H9 (cell line): ENCODE data around the gene HNRNPF. TPM values are rescaled to one million over a fixed set of nuclear protein-coding genes. Genes with fewer than 3 reads are reported as not detected.

Experiments
- DNase-seq: peaks from one replicate; pipeline ENCODE4 v3.0.0-alpha.2; 2017
- H2AFZ ChIP-seq: one replicate; pipeline ENCODE4 v1.6.1; 2013; ENCODE audit warnings: mild to moderate bottlenecking, low read length, control low read depth, moderate library complexity
- H2AK5ac ChIP-seq: 2 replicates; pipeline ENCODE4 v1.6.1; 2013; ENCODE audit warnings: low read length, control low read depth, mixed read lengths; ENCODE audit not compliant: insufficient read length
- H2BK120ac ChIP-seq: one replicate; pipeline ENCODE4 v1.6.1; 2013; ENCODE audit warnings: low read depth, mild to moderate bottlenecking, low read length, control low read depth, inconsistent platforms; ENCODE audit not compliant: poor library complexity, severe bottlenecking
- H2BK12ac ChIP-seq: 2 replicates; pipeline ENCODE4 v1.6.1; 2013; ENCODE audit warnings: low read length, control low read depth, mixed read lengths, low read depth; ENCODE audit not compliant: insufficient read length
- H2BK15ac ChIP-seq: 2 replicates; pipeline ENCODE4 v1.6.1; 2013; ENCODE audit warnings: low read depth, low read length, control low read depth
- H2BK20ac ChIP-seq: one replicate; pipeline ENCODE4 v1.6.1; 2013; ENCODE audit warnings: low read depth, mild to moderate bottlenecking, low read length, control low read depth, inconsistent platforms; ENCODE audit not compliant: poor library complexity, severe bottlenecking
- H2BK5ac ChIP-seq: 2 replicates; pipeline ENCODE4 v1.6.1; 2013; ENCODE audit warnings: low read length, control low read depth, mixed read lengths; ENCODE audit not compliant: insufficient read length
- H3K14ac ChIP-seq: 2 replicates; pipeline ENCODE4 v1.6.1; 2013; ENCODE audit warnings: low read length, control low read depth; ENCODE audit not compliant: insufficient read depth
- H3K18ac ChIP-seq: 2 replicates; pipeline ENCODE4 v1.6.1; 2013; ENCODE audit warnings: low read depth, mild to moderate bottlenecking, mixed read lengths, low read length, control low read depth; ENCODE audit not compliant: insufficient read length
- H3K23ac ChIP-seq: 2 replicates; pipeline ENCODE4 v1.6.1; 2013; ENCODE audit warnings: low read length, control low read depth, mixed read lengths, low read depth; ENCODE audit not compliant: insufficient read length
- H3K23me2 ChIP-seq: 2 replicates; pipeline ENCODE4 v1.6.1; 2013; ENCODE audit warnings: low read depth, mild to moderate bottlenecking, mixed read lengths, low read length, control low read depth; ENCODE audit not compliant: insufficient read length, poor library complexity, severe bottlenecking
- H3K27ac ChIP-seq: 2 replicates; pipeline ENCODE4 v1.5.1; 2013; ENCODE audit warnings: low read length, control low read depth, mixed read lengths, low read depth; ENCODE audit not compliant: insufficient read length
- H3K27me3 ChIP-seq: 2 replicates; pipeline ENCODE4 v1.6.1; 2013; ENCODE audit warnings: low read length, control low read depth, inconsistent platforms; ENCODE audit not compliant: insufficient read depth
- H3K4ac ChIP-seq: 2 replicates; pipeline ENCODE4 v1.6.1; 2013; ENCODE audit warnings: low read depth, mild to moderate bottlenecking, control low read depth, inconsistent platforms, low read length, moderate library complexity
- H3K4me1 ChIP-seq: 2 replicates; pipeline ENCODE4 v1.6.1; 2013; ENCODE audit warnings: low read length, control low read depth, inconsistent platforms; ENCODE audit not compliant: insufficient read depth
- H3K4me2 ChIP-seq: 2 replicates; pipeline ENCODE4 v1.6.1; 2013; ENCODE audit warnings: low read length, control low read depth, mixed read lengths; ENCODE audit not compliant: insufficient read length, insufficient read depth
- H3K56ac ChIP-seq: 2 replicates; pipeline ENCODE4 v1.6.1; 2013; ENCODE audit warnings: low read depth, mild to moderate bottlenecking, mixed read lengths, low read length, control low read depth; ENCODE audit not compliant: insufficient read length
- H3K79me1 ChIP-seq: 2 replicates; pipeline ENCODE4 v1.6.1; 2013; ENCODE audit warnings: low read depth, mild to moderate bottlenecking, moderate library complexity, low read length, control low read depth, inconsistent platforms; ENCODE audit not compliant: insufficient read depth, poor library complexity, severe bottlenecking
- H3K79me2 ChIP-seq: 2 replicates; pipeline ENCODE4 v1.6.1; 2013; ENCODE audit warnings: low read length, control low read depth, inconsistent platforms; ENCODE audit not compliant: insufficient read depth
- H3K9ac ChIP-seq: 2 replicates; pipeline ENCODE4 v1.6.1; 2013; ENCODE audit warnings: low read length, control low read depth, mixed read lengths; ENCODE audit not compliant: insufficient read length; ENCODE audit errors: extremely low read depth
- H3K9me3 ChIP-seq: one replicate; pipeline ENCODE4 v1.6.1; 2013; ENCODE audit warnings: low read depth, low read length, inconsistent platforms; ENCODE audit not compliant: control insufficient read depth
- H3T11ph ChIP-seq: one replicate; pipeline ENCODE4 v1.6.1; 2013; ENCODE audit warnings: mild to moderate bottlenecking, low read length, control low read depth, inconsistent platforms
- H4K20me1 ChIP-seq: one replicate; pipeline ENCODE4 v1.6.1; 2013; ENCODE audit not compliant: control insufficient read depth, insufficient read length, insufficient read depth
- H4K5ac ChIP-seq: 2 replicates; pipeline ENCODE4 v1.6.1; 2013; ENCODE audit warnings: low read depth, mild to moderate bottlenecking, mixed read lengths, low read length, control low read depth; ENCODE audit not compliant: insufficient read length
- H4K8ac ChIP-seq: replicated peaks from 2 replicates; pipeline ENCODE4 v1.6.1; 2013; ENCODE audit warnings: low read length, control low read depth, mixed read lengths, low read depth; ENCODE audit not compliant: insufficient read length
- H4K91ac ChIP-seq: 2 replicates; pipeline ENCODE4 v1.6.1; 2013; ENCODE audit warnings: low read depth, mild to moderate bottlenecking, moderate library complexity, mixed read lengths, low read length, control low read depth; ENCODE audit not compliant: insufficient read length
- H3K27ac Mint-ChIP-seq, 3 experiments: 2 replicates in 2 of 3; 3 replicates in 1 of 3; pipeline ENCODE4 v1.8.0; 2020 to 2021; ENCODE audit warnings: mixed read lengths in 3 of 3, mild to moderate bottlenecking in 1 of 3, moderate library complexity in 1 of 3
- H3K27me3 Mint-ChIP-seq: 2 replicates; pipeline ENCODE4 v1.8.0; 2021; ENCODE audit warnings: low read depth, mild to moderate bottlenecking, moderate library complexity, mixed read lengths
- H3K36me3 Mint-ChIP-seq, 3 experiments: 2 replicates in 2 of 3; 3 replicates in 1 of 3; pipeline ENCODE4 v1.8.0; 2020 to 2021; ENCODE audit warnings: low read depth in 3 of 3, mixed read lengths in 3 of 3; ENCODE audit not compliant: insufficient read depth in 1 of 3
- H3K4me1 Mint-ChIP-seq, 2 experiments: 2 replicates each; pipeline ENCODE4 v1.8.0; 2020; ENCODE audit warnings: mixed read lengths in 2 of 2
- H3K4me3 Mint-ChIP-seq, 2 experiments: 2 replicates in 1 of 2; 3 replicates in 1 of 2; pipeline ENCODE4 v1.8.0; 2020 to 2021; ENCODE audit warnings: mild to moderate bottlenecking in 2 of 2, mixed read lengths in 2 of 2, moderate library complexity in 1 of 2
- H3K9me3 Mint-ChIP-seq, 2 experiments: 2 replicates in 1 of 2; 3 replicates in 1 of 2; pipeline ENCODE4 v1.8.0; 2020; ENCODE audit warnings: mild to moderate bottlenecking in 2 of 2, mixed read lengths in 2 of 2, moderate library complexity in 1 of 2
- WGBS: extraction: QIAGEN DNeasy Blood & Tissue Kit; methylation state at CpG from one replicate; pipeline ENCODE4 v1.1.7; 2013; ENCODE audit warnings: missing lambda C conversion rate, low lambda C conversion rate, mixed read lengths; ENCODE audit not compliant: insufficient read length; ENCODE audit errors: extremely low coverage; 5-methylcytosine and 5-hydroxymethylcytosine counted together
- total RNA-seq: library from RNA; stranded (reverse); gene quantifications from 2 replicates; pipeline ENCODE4 v1.2.1, GENCODE V29; 2021
- TF ChIP-seq, protein P1 (sequence below): fragments of 200-600 bp; sonication (generic); conservative IDR thresholded peaks from 3 replicates; pipeline ENCODE4 v1.8.0; 2021; ENCODE audit warnings: antibody characterized with exemption, mild to moderate bottlenecking

Gene HNRNPF
- total RNA-seq, 1 experiment from 2014 or later = 411 TPM

DNA sequence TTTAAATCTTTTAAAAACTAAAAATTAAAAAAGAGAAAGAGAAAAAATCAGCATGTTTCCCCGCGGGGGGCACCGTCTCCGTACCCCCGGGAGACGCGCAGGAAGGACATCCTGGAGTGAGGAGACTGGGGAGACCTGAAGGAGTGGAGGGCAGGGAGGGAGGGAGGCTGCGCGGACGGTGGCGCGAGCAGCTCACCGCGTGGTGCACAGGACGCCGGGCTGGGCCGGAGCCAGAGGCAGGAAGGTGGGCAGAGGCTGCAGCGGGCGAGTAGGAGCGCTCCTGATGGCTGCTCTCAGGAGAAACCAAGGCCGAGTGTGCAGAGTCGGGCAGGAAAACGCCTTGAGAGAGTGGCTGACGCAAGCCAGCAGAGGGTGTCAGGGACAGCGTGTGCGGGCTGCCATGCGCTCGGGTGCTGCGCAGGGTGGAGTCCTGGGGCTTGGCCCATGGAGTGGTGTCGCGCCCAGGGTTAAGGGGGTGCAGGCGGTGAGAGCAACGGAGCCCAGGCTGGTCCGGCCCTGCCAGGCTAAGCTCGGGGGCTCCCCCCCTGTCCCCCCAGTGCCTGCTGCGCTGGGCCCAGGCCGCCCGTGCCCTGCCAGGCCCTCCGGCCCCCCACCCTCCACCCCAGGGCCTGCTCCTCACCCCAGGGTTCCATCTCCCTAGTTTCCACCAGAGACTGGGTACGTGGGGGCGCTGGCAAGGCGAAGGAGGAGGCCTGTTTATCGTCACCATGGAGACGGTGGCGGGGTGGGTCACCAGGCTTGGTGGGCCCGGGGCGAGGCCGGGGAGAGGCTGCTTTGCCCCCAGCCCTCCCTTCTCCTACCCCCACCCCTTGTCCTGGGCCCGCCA, 66.5 kb downstream of the HNRNPF start:
- Histone ChIP-seq H3K27ac (no peak overlapping the region), H3K4me2 (no peak overlapping the region), H4K5ac (no peak overlapping the region), H3K56ac (no peak overlapping the region), H4K20me1 (no peaks in the 10 kb centered on the region), H2AFZ (no peak overlapping the region), H3K27me3 (no peaks in the 10 kb centered on the region), H3K79me2 (no peaks in the 10 kb centered on the region), H3K18ac (peak overlapping the region; percentile 40), H3K9me3 (no peaks in the 10 kb centered on the region), H3K14ac (peak overlapping the region; percentile 56; the same call in 1 of the 2 replicates), H2BK12ac (peak overlapping the region; percentile 33), H2BK5ac (no peak overlapping the region), H3K23ac (no peak overlapping the region), H3K4me1 (no peaks in the 10 kb centered on the region), H3K4ac (no peak overlapping the region), H3K9ac (no peak overlapping the region), H3K79me1 (no peaks in the 10 kb centered on the region), H2BK120ac (no peak overlapping the region), H2AK5ac (no peak overlapping the region), H2BK15ac (no peak overlapping the region), H3T11ph (no peak overlapping the region), H4K91ac (no peak overlapping the region), H3K23me2 (no peaks in the 10 kb centered on the region), H2BK20ac (no peak overlapping the region), H4K8ac (no peak overlapping the region)
- Mint-ChIP-seq H3K4me3 (no peak overlapping the region), H3K27me3 (peaks cover 15% of the 10 kb centered on the region), H3K4me1 (peaks cover 17 to 27% of the 10 kb centered on the region in 2 experiments), H3K27ac (no peak overlapping the region), H3K9me3 (no peaks in the 10 kb centered on the region), H3K36me3 (no peaks in the 10 kb centered on the region)
- WGBS = no CpG with 5 or more reads among the region's 49 CpGs
- no peak for DNase-seq
- TF ChIP-seq, protein P1, sequence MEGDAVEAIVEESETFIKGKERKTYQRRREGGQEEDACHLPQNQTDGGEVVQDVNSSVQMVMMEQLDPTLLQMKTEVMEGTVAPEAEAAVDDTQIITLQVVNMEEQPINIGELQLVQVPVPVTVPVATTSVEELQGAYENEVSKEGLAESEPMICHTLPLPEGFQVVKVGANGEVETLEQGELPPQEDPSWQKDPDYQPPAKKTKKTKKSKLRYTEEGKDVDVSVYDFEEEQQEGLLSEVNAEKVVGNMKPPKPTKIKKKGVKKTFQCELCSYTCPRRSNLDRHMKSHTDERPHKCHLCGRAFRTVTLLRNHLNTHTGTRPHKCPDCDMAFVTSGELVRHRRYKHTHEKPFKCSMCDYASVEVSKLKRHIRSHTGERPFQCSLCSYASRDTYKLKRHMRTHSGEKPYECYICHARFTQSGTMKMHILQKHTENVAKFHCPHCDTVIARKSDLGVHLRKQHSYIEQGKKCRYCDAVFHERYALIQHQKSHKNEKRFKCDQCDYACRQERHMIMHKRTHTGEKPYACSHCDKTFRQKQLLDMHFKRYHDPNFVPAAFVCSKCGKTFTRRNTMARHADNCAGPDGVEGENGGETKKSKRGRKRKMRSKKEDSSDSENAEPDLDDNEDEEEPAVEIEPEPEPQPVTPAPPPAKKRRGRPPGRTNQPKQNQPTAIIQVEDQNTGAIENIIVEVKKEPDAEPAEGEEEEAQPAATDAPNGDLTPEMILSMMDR = no peak
